ENCODE measurements around the gene SMPDL3A.

Gene SMPDL3A

GRCh38 chr6:122804962-122805485 is 16.0 kb downstream of the SMPDL3A start:
- DNase-seq (ENCODE audit: low spot score) = no peak

GRCh38 chr6:122806291-122806690 is 17.2 kb downstream of the SMPDL3A start:
- no peak for DNase-seq (ENCODE audit: low spot score)

GRCh38 chr6:122808121-122808885 is 19.2 kb downstream of the SMPDL3A start:
- DNase-seq (ENCODE audit: low spot score) = no peak

GRCh38 chr6:122809001-122809400 is 19.9 kb downstream of the SMPDL3A start:
- no peak for DNase-seq (ENCODE audit: low spot score)

GRCh38 chr6:122809691-122810090 is 20.6 kb downstream of the SMPDL3A start:
- no peak for DNase-seq (ENCODE audit: low spot score)

- DNase-seq (ENCODE audit: low spot score) = no peak
These were observed 21.1 kb downstream of the SMPDL3A start for GRCh38 chr6:122810189-122810588.

GRCh38 chr6:122817358-122817757 is 28.3 kb downstream of the SMPDL3A start:
- DNase-seq (ENCODE audit: low spot score) = no peak

- DNase-seq (ENCODE audit: low spot score) = no peak
These were observed 28.7 kb downstream of the SMPDL3A start for GRCh38 chr6:122817766-122818165.

- peak; percentile 69 for DNase-seq (ENCODE audit: low spot score)
These were observed 29.8 kb downstream of the SMPDL3A start for GRCh38 chr6:122818866-122819265.

- no peak for DNase-seq (ENCODE audit: low spot score)
These were observed 32.0 kb downstream of the SMPDL3A start for GRCh38 chr6:122821095-122821494.

GRCh38 chr6:122825163-122825562 is 36.1 kb downstream of the SMPDL3A start:
- no peak for DNase-seq (ENCODE audit: low spot score)

GRCh38 chr6:122829456-122829855 is 40.4 kb downstream of the SMPDL3A start:
- DNase-seq (ENCODE audit: low spot score) = no peak

- DNase-seq (ENCODE audit: low spot score) = no peak
These were observed 42.5 kb downstream of the SMPDL3A start for GRCh38 chr6:122831511-122831910.

GRCh38 chr6:122832459-122832858 is 43.4 kb downstream of the SMPDL3A start:
- DNase-seq (ENCODE audit: low spot score) = no peak

GRCh38 chr6:122833021-122833491 is 44.0 kb downstream of the SMPDL3A start:
- peak; percentile 92 for DNase-seq (ENCODE audit: low spot score)

GRCh38 chr6:122838060-122838780 is 49.2 kb downstream of the SMPDL3A start:
- DNase-seq (ENCODE audit: low spot score) = no peak

- peak; percentile 70 for DNase-seq (ENCODE audit: low spot score)
These were observed 50.4 kb downstream of the SMPDL3A start for GRCh38 chr6:122839472-122839871.

GRCh38 chr6:122839906-122840305 is 50.8 kb downstream of the SMPDL3A start:
- DNase-seq (ENCODE audit: low spot score) = no peak

GRCh38 chr6:122845464-122845863 is 56.4 kb downstream of the SMPDL3A start:
- DNase-seq (ENCODE audit: low spot score) = no peak

- DNase-seq (ENCODE audit: low spot score) = no peak
These were observed 57.0 kb downstream of the SMPDL3A start for GRCh38 chr6:122845916-122846612.

GRCh38 chr6:122853259-122853995 is 64.4 kb downstream of the SMPDL3A start:
- DNase-seq (ENCODE audit: low spot score) = no peak

Measured in Ammon's horn (tissue), 1 donor.